Activated CD4-positive, alpha-beta T cell treated with anti-CD3 and anti-CD28 coated beads, Interleukin-2, Interleukin-4, amounts not matched to agents 100 ng/mL and 50 ng/mL, durations not matched to agents 16 hours and 8 hours (primary cell): Measurements from ENCODE around the gene NCBP3.

Experiments used
- DNase-seq: peaks from one replicate; pipeline ENCODE4 v3.0.0-alpha.2; 2020; ENCODE audit warnings: low spot score

The NCBP3 gene

DNA sequence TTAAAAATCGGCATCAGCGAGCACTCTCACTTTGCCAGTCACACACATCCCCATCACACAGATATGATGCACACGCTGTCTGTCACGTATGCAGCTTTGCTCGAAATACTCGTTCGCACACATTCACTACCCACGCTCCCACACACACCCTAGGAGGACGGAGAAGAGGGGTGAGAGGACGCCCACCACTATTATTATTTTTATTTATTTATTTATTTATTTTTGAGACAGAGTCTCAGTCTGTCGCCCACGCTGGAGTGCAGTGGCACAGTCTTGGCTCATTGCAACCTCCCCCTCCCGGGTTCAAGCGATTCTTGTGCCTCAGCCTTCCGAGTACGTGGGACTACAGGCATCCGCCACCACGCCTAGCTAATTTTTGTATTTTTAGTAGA lies 92.0 kb downstream of the NCBP3 start:
- DNase-seq: no peak

- no peak for DNase-seq
Measured at GRCh38 chr17:3753624-3754023, 92.4 kb downstream of the NCBP3 start.
